OCI-LY7 (cell line): ENCODE data around the gene ZBTB16. TPM values are rescaled to one million over a fixed set of nuclear protein-coding genes. Genes with fewer than 3 reads are reported as not detected.

Experiments
- BruUV-seq: library from RNA; stranded (reverse); fragments of 400-500 nt; replicated peaks from 2 replicates; lab custom pipeline; 2021; lab: Mats Ljungman, UMichigan
- CTCF ChIA-PET: fragments of 300-600 bp; sonication (Branson Sonifier 250); formaldehyde crosslinking; loops from one replicate; lab custom pipeline; 2022; ENCODE audit warnings: antibody characterized with exemption; ENCODE audit not compliant: unreplicated experiment; lab: Charles Lee
- POLR2A ChIA-PET: fragments of 300-600 bp; sonication (Branson Sonifier 250); formaldehyde crosslinking; loops from one replicate; lab custom pipeline; 2022; ENCODE audit warnings: antibody characterized with exemption; lab: Charles Lee
- DNase-seq: peaks from one replicate; pipeline ENCODE4 v3.0.0-alpha.2; 2015; ENCODE audit warnings: low spot score
- H2AFZ ChIP-seq: fragments of 200-600 bp; sonication (generic), shearing (Covaris generic); 2 replicates; pipeline ENCODE4 v1.6.1; 2014; ENCODE audit warnings: mild to moderate bottlenecking, antibody characterized with exemption, low read length, moderate library complexity
- H3K27ac ChIP-seq: fragments of 200-600 bp; sonication (generic); 2 replicates; pipeline ENCODE4 v1.5.1; 2014; ENCODE audit warnings: mixed run types, low read depth, mild to moderate bottlenecking, moderate library complexity, low read length, inconsistent platforms; ENCODE audit not compliant: poor library complexity, severe bottlenecking
- H3K36me3 ChIP-seq: fragments of 200-600 bp; sonication (generic); 2 replicates; pipeline ENCODE4 v1.6.1; 2014; ENCODE audit warnings: mild to moderate bottlenecking, antibody characterized with exemption, low read length, moderate library complexity, mixed read lengths; ENCODE audit not compliant: insufficient read depth
- H3K4me1 ChIP-seq: fragments of 200-600 bp; sonication (generic); 2 replicates; pipeline ENCODE4 v1.5.1; 2014; ENCODE audit warnings: mild to moderate bottlenecking, low read length; ENCODE audit not compliant: insufficient read depth, poor library complexity, severe bottlenecking
- H3K4me2 ChIP-seq: fragments of 200-600 bp; sonication (generic); 2 replicates; pipeline ENCODE4 v1.6.1; 2014; ENCODE audit warnings: mild to moderate bottlenecking, low read length
- H3K4me3 ChIP-seq: fragments of 200-600 bp; sonication (generic); 2 replicates; pipeline ENCODE4 v1.5.1; 2014; ENCODE audit warnings: mild to moderate bottlenecking, low read depth, low read length; ENCODE audit not compliant: poor library complexity, severe bottlenecking
- H3K79me2 ChIP-seq: fragments of 200-600 bp; sonication (generic); 2 replicates; pipeline ENCODE4 v1.6.1; 2016; ENCODE audit warnings: low read depth, mild to moderate bottlenecking, low read length, moderate library complexity, mixed read lengths; ENCODE audit not compliant: insufficient read depth
- H3K9me2 ChIP-seq: fragments of 200-600 bp; sonication (generic); 2 replicates; pipeline ENCODE4 v1.6.1; 2016; ENCODE audit warnings: mild to moderate bottlenecking, low read length, mixed read lengths; ENCODE audit not compliant: insufficient read depth
- H3K9me3 ChIP-seq: fragments of 200-600 bp; sonication (generic); 2 replicates; pipeline ENCODE4 v1.6.1; 2014; ENCODE audit warnings: mild to moderate bottlenecking, mixed run types, low read length, mixed read lengths
- H4K20me1 ChIP-seq: fragments of 200-600 bp; sonication (generic); 2 replicates; pipeline ENCODE4 v1.6.1; 2014; ENCODE audit warnings: mild to moderate bottlenecking, antibody characterized with exemption, low read length, moderate library complexity, mixed read lengths; ENCODE audit not compliant: insufficient read depth
- CTCF ChIP-seq: fragments of 200-600 bp; sonication (generic); conservative IDR thresholded peaks from 2 replicates; pipeline ENCODE4 v1.5.1; 2014; ENCODE audit warnings: mild to moderate bottlenecking, antibody characterized with exemption, low read length, moderate library complexity, mixed read lengths
- EZH2phosphoT487 ChIP-seq: fragments of 200-600 bp; sonication (generic); IDR thresholded peaks from 2 replicates; pipeline ENCODE4 v1.6.1; 2018; ENCODE audit warnings: low read depth, borderline replicate concordance, mild to moderate bottlenecking, mixed run types, antibody characterized with exemption, low read length, moderate library complexity, mixed read lengths
- intact Hi-C: fragments of 100-400 bp; cut with micrococcal nuclease; formaldehyde crosslinking; loops from one replicate; pipeline ENCODE4 v1.10.0; 2022; ENCODE audit not compliant: unreplicated experiment
- total RNA-seq, 2 experiments: library from RNA; depleted of rRNA in 1 of 2; stranded (reverse); fragments of >200 nt in 1 of 2; shearing (Covaris generic) in 1 of 2; gene quantifications; 2 replicates each; pipeline ENCODE4 v1.2.3, GENCODE V29; 2014 to 2022

The ZBTB16 gene
- total RNA-seq, 2 experiments from 2014 or later, result not detected

GRCh38 chr11:114061681-114062049 is 2.2 kb downstream of the ZBTB16 start:
- no peaks in the 10 kb centered on the region for H3K36me3 ChIP-seq
- H3K4me2 ChIP-seq, result no peak overlapping the region
- ChIA-PET POLR2A (interaction anchor here (0.9 kb wide), 1 partner anchor 46 kb away, joined by 3 read pairs; no protein-coding TSS in a partner anchor), CTCF (no interaction called here)
- TF ChIP-seq CTCF (no peak), EZH2phosphoT487 (no peak)
- no peak overlapping the region for H3K27ac ChIP-seq
- no peaks in the 10 kb centered on the region for H4K20me1 ChIP-seq
- no peak overlapping the region for H3K4me3 ChIP-seq
- H3K4me1 ChIP-seq, result no peaks in the 10 kb centered on the region
- BruUV-seq, result no TSS peak
- no peak overlapping the region for H2AFZ ChIP-seq
- H3K9me2 ChIP-seq, result no peaks in the 10 kb centered on the region
- intact Hi-C loops, result no loop called here
- no peak for DNase-seq
- H3K9me3 ChIP-seq, result no peaks in the 10 kb centered on the region
- H3K79me2 ChIP-seq, result no peaks in the 10 kb centered on the region

- Histone ChIP-seq H4K20me1 (no peaks in the 10 kb centered on the region), H3K9me3 (no peaks in the 10 kb centered on the region), H2AFZ (no peak overlapping the region), H3K4me3 (no peak overlapping the region), H3K9me2 (no peaks in the 10 kb centered on the region), H3K4me1 (no peaks in the 10 kb centered on the region), H3K4me2 (no peak overlapping the region), H3K79me2 (no peaks in the 10 kb centered on the region), H3K27ac (no peak overlapping the region), H3K36me3 (no peaks in the 10 kb centered on the region)
- BruUV-seq, result no TSS peak
- intact Hi-C loops, result no loop called here
- ChIA-PET CTCF (no interaction called here), POLR2A (interaction anchor here (0.9 kb wide), 1 partner anchor 45 kb away, joined by 3 read pairs; no protein-coding TSS in a partner anchor)
- TF ChIP-seq CTCF, result no peak
- no peak for TF ChIP-seq EZH2phosphoT487
- no peak for DNase-seq
Observed at GRCh38 chr11:114062272-114062671, 2.8 kb downstream of the ZBTB16 start.

GRCh38 chr11:114063149-114063828 is 3.8 kb downstream of the ZBTB16 start:
- CTCF ChIA-PET, result no interaction called here
- Histone ChIP-seq H3K27ac (no peak overlapping the region), H3K36me3 (no peaks in the 10 kb centered on the region), H3K9me2 (no peaks in the 10 kb centered on the region), H3K4me1 (no peaks in the 10 kb centered on the region), H3K79me2 (no peaks in the 10 kb centered on the region), H2AFZ (no peak overlapping the region), H3K4me3 (no peak overlapping the region), H4K20me1 (no peaks in the 10 kb centered on the region), H3K9me3 (no peaks in the 10 kb centered on the region), H3K4me2 (no peak overlapping the region)
- DNase-seq, result no peak
- intact Hi-C loops, result no loop called here
- POLR2A ChIA-PET, result no interaction called here
- TF ChIP-seq CTCF (no peak), EZH2phosphoT487 (no peak)
- BruUV-seq, result no TSS peak
